Measurements from ENCODE around the gene SHOC2.

DNA sequence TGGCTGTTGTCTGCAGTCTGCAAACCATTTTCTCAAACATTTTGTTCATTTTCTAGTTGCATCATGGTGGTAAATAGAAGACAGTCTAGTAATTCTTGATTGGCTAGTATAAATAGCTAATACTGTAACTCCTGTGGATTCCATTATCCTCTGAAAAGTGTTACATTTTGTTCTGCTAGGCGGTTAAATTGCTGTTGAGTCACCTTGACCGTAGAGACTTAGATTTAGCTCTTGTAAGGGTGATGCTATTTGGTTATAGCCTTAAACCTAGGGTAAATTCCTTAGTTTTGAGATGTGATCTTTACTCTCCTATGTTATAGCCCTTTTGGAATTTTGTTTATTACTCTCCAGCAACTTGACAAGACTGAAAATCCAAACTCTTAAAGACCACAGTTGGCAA lies 58.8 kb downstream of the SHOC2 start:
- TF ChIP-seq POLR2A (IDR thresholded peaks at IDR 0.05), result no peak
- no peak for TF ChIP-seq EP300 (IDR thresholded peaks at IDR 0.05)
- TF ChIP-seq, protein P1, sequence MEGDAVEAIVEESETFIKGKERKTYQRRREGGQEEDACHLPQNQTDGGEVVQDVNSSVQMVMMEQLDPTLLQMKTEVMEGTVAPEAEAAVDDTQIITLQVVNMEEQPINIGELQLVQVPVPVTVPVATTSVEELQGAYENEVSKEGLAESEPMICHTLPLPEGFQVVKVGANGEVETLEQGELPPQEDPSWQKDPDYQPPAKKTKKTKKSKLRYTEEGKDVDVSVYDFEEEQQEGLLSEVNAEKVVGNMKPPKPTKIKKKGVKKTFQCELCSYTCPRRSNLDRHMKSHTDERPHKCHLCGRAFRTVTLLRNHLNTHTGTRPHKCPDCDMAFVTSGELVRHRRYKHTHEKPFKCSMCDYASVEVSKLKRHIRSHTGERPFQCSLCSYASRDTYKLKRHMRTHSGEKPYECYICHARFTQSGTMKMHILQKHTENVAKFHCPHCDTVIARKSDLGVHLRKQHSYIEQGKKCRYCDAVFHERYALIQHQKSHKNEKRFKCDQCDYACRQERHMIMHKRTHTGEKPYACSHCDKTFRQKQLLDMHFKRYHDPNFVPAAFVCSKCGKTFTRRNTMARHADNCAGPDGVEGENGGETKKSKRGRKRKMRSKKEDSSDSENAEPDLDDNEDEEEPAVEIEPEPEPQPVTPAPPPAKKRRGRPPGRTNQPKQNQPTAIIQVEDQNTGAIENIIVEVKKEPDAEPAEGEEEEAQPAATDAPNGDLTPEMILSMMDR (IDR thresholded peaks at IDR 0.05), result no peak
